A172 (cell line): Measurements from ENCODE around the gene OR2B2. TPM values are rescaled to one million over a fixed set of nuclear protein-coding genes. Genes with fewer than 3 reads are reported as not detected.

Source experiments
- DNase-seq: peaks from one replicate; pipeline ENCODE4 v3.0.0-alpha.2; 2015; ENCODE audit warnings: low spot score
- total RNA-seq: library from RNA; depleted of rRNA; stranded (reverse); fragments of >200 nt; shearing (Covaris generic); gene quantifications from 2 replicates; pipeline ENCODE4 v1.2.3, GENCODE V29; 2014

Gene OR2B2
- total RNA-seq, 1 experiment from 2014 or later, result not detected

DNA sequence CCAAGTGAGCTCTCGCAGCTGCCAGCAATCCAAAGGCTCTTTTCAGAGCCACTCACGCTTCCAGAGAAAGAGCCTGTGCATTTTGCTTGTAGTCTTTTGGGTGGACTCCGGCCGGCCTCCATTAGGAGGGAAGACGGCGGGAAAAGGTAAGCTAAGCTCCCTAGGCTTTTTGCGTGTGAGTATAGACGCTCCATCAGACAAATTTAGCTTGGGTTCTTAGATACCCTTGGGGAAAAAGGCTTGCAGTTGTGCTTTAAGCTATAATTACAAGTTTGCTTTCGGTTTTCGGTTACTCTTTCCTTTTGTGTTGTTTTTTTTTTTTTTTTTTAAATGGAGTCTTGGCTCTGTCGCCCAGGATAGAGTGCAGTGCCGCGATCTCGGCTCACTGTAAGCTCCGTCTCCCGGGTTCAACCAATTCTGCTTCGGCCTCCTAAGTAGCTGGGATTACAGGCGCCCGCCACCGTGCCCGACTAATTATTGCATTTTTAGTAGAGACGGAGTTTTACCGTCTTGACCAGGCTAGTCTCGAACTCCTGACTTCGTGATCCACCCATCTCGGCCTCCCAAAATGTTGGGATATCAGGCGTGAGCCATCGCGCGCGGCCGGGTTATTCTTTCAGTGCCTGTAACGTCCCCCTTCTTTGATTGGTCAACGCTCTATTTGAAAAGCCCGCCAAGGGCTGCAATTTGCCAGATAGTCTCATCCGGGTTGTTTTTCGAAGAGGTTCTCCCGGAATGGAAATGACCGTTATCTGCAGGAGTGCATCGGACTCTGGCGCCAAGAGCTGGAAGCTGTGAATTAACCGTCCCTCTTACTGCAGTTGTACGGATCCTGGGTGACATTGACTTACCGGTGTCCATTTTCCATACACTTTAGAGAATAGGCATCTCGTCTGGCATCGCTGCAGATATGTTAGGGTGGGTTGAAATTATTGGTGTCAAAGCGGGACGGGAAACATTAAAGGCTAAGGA is 18.1 kb downstream of the OR2B2 start:
- peak; percentile 89 for DNase-seq

DNA sequence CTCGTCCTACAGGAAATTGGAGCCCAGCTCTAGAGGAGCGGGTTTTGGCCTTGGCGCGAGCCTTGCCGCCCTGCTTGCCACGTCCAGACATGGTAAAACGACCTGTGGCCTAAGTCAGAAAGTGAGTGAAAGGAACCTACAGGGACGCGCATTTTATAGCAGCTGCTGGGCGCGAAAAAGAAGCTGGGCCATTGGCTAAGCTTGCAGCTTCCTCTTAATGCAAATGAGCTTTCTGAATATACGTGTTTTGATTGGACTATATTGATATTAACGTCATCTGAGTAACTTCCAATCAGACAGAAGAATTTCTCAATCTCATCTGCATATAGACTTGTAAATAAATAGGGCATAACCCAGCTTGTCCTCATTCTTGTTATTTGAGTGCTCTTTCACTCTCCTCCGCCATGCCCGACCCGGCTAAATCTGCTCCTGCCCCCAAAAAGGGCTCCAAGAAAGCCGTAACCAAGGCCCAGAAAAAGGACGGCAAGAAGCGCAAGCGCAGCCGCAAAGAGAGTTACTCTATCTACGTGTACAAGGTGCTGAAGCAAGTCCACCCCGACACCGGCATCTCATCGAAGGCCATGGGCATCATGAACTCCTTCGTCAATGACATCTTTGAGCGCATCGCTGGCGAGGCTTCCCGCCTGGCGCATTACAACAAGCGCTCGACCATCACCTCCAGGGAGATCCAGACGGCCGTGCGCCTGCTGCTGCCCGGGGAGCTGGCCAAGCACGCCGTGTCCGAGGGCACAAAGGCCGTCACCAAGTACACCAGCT is 18.9 kb downstream of the OR2B2 start:
- peak; percentile 98 for DNase-seq

- peak; percentile 22 for DNase-seq
Observed at GRCh38 chr6:27892649-27893058, 19.5 kb downstream of the OR2B2 start.

DNA sequence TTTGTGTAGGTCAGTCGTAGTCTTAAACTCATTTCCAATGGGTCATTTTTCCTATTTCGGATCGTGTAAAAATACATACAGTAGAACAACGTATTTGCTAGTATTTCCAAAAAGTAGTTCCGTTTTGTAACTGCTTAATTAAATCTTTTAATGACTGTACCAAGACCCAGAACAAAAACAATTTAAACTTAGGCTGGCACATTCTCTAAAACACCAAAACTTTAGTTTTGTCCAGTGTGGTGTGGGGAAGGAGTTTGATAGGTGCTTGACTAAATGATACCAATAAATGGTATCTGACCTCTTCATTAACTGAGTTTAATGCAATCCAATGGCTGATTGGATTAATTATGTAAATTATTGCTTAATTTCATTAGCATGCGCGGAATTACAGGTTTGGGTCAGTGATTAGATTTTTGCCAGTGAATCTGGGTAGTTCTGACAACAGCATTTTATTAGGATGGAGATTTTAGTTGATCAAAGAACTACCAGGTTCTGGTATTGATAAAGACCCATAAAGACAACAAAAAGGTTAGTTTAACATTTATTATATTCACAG is 20.8 kb downstream of the OR2B2 start:
- no peak for DNase-seq

GRCh38 chr6:27890445-27891319 is 21.5 kb downstream of the OR2B2 start:
- peak; percentile 82 for DNase-seq

GRCh38 chr6:27889628-27890444 is 22.4 kb downstream of the OR2B2 start:
- no peak for DNase-seq

GRCh38 chr6:27889275-27889627 is 22.9 kb downstream of the OR2B2 start:
- no peak for DNase-seq

GRCh38 chr6:27888566-27888965 is 23.6 kb downstream of the OR2B2 start:
- DNase-seq, result no peak

DNA sequence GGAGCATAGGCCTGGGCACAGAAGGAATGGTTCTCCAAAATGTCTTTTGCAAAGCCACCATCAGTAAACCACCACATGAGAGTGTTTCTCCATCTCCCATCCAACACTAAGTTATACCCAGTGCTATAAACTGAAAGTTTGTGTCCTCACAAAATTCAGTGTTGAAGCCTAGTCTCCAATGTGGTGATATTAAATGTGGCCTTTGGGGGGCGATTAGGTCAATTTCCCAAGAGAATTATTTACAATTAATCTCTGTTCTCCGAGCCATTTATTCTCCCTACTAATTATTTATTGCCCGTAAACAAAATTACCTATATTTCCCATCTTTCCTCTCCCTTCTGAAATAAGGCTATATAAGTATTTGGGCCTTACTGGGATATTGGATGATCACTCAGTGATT is 26.1 kb downstream of the OR2B2 start:
- no peak for DNase-seq

DNA sequence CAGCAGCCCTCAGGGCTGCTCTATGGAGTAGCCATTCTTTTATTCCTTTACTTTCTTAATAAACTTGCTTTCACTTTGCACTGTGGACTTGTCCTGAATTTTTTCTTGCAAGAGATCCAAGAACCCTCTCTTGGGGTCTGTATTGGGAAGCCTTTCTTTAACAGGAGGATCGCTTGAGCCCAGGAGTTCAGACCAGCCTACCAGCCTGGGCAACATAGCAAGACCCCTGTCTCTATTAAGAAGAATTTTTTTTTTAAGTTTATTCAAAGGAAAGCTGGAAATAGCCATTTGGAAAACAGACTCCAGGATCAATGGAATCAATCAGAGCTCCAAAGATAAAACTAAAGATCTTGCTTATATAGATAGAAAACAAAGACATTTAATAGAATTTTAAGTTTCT is 29.1 kb downstream of the OR2B2 start:
- no peak for DNase-seq

DNA sequence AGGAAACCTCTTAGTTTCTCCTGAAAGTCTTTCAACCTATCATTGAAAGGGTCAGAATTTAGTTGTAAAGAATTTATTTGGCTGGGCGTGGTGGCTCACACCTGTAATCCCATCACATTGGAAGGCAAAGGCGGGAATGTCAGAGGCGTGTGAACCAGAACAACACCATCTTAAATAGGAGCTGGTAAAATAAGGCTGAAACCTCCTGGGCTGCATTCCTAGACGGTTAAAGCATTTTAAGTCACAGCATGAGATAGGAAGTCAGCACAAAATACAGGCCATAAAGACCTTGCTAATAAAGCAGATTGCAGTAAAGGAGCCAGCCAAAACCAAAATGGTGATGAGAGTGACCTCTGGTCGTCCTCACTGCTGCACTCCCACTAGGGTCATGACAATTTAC is 29.6 kb downstream of the OR2B2 start:
- no peak for DNase-seq

DNA sequence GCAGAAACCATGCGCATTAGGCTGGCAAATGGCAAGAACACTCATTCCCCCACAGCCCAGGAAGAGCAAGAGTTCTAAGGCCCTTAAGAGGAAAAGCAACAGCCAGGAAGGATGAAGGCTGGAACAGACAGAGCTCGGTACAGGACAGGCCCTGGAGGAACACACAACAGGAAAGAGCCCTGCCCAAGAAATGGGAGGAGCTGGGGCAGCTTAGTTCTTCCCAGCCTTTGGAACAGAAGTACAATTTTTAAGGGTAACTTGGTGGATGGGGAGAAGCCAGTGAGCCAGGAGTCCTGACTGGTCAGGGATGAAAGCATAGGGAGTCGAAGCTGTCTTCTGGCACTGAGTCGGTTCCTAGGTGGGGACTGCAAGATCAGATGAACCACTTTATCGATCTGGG is 32.4 kb downstream of the OR2B2 start:
- DNase-seq, result no peak

GRCh38 chr6:27874016-27874415 is 38.2 kb downstream of the OR2B2 start:
- no peak for DNase-seq

GRCh38 chr6:27873021-27873940 is 38.9 kb downstream of the OR2B2 start:
- DNase-seq, result peak; percentile 55

DNA sequence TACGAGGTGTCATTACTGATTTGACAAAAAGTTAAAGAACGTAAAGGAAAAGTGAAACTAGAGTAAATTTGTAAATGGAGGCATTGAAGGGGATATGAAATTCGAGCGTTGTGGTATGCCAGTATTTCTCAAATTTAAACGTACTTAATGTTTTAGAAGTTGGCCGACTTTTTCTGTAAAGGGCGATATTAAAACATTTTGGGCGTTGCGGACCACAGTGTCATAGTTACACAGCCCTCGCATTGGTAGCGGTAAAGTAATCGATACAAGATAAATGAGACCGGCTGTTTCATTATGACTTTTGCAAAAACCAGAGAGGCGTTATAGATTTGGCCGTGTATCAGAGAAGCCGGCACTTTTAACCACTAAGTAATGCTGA is 39.6 kb downstream of the OR2B2 start:
- no peak for DNase-seq

DNA sequence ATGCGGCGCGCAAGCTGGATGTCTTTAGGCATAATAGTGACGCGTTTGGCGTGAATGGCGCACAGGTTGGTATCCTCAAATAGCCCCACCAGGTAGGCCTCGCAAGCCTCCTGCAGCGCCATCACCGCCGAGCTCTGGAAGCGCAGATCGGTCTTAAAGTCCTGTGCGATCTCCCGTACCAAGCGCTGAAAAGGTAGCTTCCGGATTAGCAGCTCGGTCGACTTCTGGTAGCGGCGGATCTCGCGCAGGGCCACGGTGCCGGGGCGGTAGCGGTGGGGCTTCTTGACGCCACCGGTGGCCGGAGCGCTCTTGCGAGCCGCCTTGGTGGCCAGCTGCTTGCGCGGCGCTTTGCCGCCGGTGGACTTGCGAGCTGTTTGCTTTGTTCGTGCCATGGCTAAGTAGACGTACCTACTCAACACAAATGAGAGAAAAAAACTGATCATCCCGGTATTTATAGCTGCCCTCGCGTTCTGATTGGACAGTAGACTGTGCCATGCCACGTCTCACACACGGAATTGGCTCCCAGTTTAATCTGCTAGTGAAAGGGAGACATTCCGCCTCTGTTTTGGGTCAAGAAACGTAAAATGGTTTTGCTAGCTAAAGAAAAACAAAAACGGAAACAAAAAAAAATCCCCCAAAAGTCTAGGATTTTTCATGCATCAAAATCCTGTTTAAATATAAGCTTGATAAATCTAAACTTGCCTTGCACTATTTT is 40.1 kb downstream of the OR2B2 start:
- DNase-seq, result peak; percentile 91

GRCh38 chr6:27870291-27870870 is 41.8 kb downstream of the OR2B2 start:
- DNase-seq, result no peak

DNA sequence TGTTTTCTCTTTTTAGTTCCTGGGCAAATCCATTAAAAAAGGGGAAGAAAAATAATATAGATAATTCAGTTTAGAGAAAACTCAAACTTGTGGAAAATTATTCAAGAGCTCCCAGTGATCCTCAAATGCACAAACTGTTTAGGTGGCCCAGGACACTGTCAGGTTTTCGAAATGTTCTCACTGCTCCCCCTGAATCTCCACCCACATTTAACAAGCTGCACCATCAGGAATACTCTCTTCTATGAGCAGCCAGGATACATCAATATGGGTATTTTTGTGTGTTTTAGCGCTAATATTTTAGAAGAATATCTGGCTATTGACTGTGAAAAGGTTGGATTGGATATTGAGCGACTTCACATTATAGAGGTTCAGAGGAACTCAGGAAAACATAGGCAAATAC is 43.9 kb downstream of the OR2B2 start:
- DNase-seq, result no peak

GRCh38 chr6:27867945-27868300 is 44.3 kb downstream of the OR2B2 start:
- DNase-seq, result peak; percentile 26
